ENCODE results near the gene ADGRF1. TPM values are rescaled to one million over a fixed set of nuclear protein-coding genes. Genes with fewer than 3 reads are reported as not detected.

Gene ADGRF1
- total and polyA plus RNA-seq, 2 donors from 2014 or later = 28.6 to 58.8 TPM

DNA sequence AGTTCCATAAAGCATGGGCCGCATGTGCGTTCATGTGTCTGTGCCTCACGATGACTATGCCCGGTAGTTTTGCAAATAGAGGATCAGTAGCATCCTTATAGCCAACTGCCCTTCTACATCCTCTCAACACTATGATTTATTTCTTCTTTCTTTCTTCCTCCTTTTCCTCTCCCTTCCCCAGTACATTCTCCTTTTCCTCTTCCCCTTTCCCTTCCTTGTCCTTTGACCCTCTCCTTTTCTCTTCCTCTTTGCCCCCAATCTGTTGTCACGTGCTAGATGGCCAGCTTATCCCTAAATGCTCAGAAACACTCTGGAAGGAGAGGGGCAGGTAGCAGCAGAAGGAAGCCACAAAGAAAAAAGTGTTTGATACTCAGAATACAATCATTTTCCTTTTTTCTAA, 20.2 kb upstream of the ADGRF1 start:
- no peak for DNase-seq
- Histone ChIP-seq H3K27me3 (ENCODE audit: control insufficient read depth, insufficient read depth, low read length) (no peaks in the 10 kb centered on the region), H3K4me1 (ENCODE audit: control insufficient read depth in 2 of 3, insufficient read depth in 2 of 3, low read depth in 1 of 3, low read length in 3 of 3) (peaks cover 0 to 2% (median 0%) of the 10 kb centered on the region in 3 donors), H3K9ac (ENCODE audit: low read length in 3 of 3) (no peak overlapping the region), H3K4me3 (ENCODE audit: low read length in 3 of 3) (no peak overlapping the region), H3K9me3 (ENCODE audit: control insufficient read depth in 2 of 3, insufficient read depth in 1 of 3, low read length in 3 of 3) (peaks cover 0 to 6% (median 0%) of the 10 kb centered on the region in 3 donors), H3K36me3 (ENCODE audit: control insufficient read depth in 2 of 3, insufficient read depth in 3 of 3, low read length in 3 of 3) (no peaks in the 10 kb centered on the region), H3K27ac (ENCODE audit: low read depth in 2 of 2, low read length in 2 of 2) (no peak overlapping the region)
- TF ChIP-seq, protein P1, sequence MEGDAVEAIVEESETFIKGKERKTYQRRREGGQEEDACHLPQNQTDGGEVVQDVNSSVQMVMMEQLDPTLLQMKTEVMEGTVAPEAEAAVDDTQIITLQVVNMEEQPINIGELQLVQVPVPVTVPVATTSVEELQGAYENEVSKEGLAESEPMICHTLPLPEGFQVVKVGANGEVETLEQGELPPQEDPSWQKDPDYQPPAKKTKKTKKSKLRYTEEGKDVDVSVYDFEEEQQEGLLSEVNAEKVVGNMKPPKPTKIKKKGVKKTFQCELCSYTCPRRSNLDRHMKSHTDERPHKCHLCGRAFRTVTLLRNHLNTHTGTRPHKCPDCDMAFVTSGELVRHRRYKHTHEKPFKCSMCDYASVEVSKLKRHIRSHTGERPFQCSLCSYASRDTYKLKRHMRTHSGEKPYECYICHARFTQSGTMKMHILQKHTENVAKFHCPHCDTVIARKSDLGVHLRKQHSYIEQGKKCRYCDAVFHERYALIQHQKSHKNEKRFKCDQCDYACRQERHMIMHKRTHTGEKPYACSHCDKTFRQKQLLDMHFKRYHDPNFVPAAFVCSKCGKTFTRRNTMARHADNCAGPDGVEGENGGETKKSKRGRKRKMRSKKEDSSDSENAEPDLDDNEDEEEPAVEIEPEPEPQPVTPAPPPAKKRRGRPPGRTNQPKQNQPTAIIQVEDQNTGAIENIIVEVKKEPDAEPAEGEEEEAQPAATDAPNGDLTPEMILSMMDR (IDR thresholded peaks at IDR 0.05; ENCODE audit: borderline replicate concordance, extremely low read depth, insufficient read depth) = no peak
- no peak for FAIRE-seq
- intact Hi-C loops (cut with DNase I) = no loop called here

DNA sequence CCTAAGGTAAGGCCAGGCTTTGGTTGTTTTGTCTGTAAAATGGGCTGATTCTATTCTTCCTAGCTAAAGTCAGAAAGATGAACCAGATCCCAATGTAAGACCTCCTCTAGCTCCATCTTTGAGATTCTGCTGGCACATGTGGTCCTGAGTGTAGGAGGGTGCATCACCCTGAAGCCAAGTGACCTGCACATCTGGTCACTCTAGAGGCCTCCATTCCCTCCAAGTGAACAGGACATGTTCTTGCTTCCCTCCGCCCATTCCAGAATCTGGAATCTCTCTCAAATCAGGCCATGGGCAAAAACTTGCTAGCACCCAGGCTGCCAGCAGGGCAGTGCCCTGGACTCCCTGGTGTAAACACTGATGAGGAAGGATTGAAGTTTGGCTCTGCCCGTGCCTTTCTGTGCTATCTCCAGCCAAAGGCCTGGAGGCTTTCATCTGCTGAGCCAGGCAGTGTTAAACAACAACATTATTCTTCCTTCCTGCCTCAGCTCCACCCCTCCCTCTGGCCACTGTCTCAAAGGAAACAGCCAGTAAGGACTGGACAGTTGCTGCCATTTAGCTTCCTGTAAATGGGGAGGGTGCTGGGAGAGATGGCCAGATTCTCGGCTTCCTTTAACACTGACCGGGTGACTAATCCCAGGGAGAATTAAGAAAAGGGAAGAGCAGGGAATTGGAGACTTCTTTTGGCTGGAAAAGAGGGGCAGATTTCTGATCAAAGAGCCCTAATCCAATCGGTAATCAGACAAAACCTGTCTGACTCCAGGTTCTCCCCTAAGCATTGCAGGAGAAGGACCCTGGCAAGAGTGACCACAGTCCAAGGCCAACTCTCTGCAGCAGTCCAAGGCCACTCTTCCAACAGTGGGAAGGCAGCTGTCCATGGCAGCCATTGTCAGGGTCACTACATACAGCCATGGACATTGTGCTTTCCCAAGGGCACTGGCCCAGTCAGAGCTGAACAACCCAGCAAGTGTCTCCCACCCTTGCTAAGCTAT, 19.5 kb upstream of the ADGRF1 start:
- intact Hi-C loops (cut with DNase I) = no loop called here
- no peak overlapping the region for H3K9ac ChIP-seq (ENCODE audit: low read length in 3 of 3)
- no peak for DNase-seq
- no peak overlapping the region for H3K27ac ChIP-seq (ENCODE audit: low read depth in 2 of 2, low read length in 2 of 2)
- H3K27me3 ChIP-seq (ENCODE audit: control insufficient read depth, insufficient read depth, low read length) = no peaks in the 10 kb centered on the region
- H3K36me3 ChIP-seq (ENCODE audit: control insufficient read depth in 2 of 3, insufficient read depth in 3 of 3, low read length in 3 of 3) = no peaks in the 10 kb centered on the region
- TF ChIP-seq, protein P1 (IDR thresholded peaks at IDR 0.05; ENCODE audit: borderline replicate concordance, extremely low read depth, insufficient read depth) = no peak
- peaks cover 0 to 2% (median 0%) of the 10 kb centered on the region in 3 donors for H3K4me1 ChIP-seq (ENCODE audit: control insufficient read depth in 2 of 3, insufficient read depth in 2 of 3, low read depth in 1 of 3, low read length in 3 of 3)
- peaks cover 0 to 6% (median 0%) of the 10 kb centered on the region in 3 donors for H3K9me3 ChIP-seq (ENCODE audit: control insufficient read depth in 2 of 3, insufficient read depth in 1 of 3, low read length in 3 of 3)
- H3K4me3 ChIP-seq (ENCODE audit: low read length in 3 of 3) = no peak overlapping the region
- FAIRE-seq = no peak

DNA sequence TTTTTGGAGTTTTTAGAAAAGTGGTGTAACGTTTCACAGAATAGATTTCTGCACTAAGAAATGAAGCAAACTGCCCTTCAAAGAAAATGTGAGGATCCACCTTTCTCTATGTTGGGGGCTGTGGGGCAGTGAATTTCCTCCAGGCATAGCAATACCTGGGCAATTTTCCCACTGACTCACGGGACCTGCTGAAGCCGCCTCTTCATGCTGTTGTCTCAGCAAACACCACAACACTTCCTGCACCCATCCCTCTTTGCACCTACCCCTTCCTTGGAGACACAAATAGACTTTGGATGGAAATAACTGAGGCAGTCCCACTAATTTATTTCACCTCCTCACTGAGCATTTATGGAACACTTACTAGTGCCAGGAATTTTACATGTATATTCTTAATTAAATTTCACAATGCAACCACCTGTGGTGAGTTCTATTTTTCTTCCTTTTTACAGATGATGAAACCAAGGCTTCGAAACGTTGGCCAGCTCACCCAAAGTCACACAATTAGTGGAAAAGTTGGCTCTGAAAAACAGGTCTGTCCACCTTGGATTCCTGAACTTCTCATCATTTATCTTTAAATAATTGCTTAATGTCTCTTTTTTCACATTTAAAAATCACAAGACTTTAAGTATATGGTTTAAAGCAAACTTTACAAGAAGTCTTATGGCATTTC, 17.2 kb upstream of the ADGRF1 start:
- TF ChIP-seq, protein P1 (IDR thresholded peaks at IDR 0.05; ENCODE audit: borderline replicate concordance, extremely low read depth, insufficient read depth) = no peak
- FAIRE-seq (no peak), DNase-seq (no peak)
- no peak overlapping the region for H3K9ac ChIP-seq (ENCODE audit: low read length in 3 of 3)
- peaks cover 0 to 6% (median 0%) of the 10 kb centered on the region in 3 donors for H3K9me3 ChIP-seq (ENCODE audit: control insufficient read depth in 2 of 3, insufficient read depth in 1 of 3, low read length in 3 of 3)
- H3K4me1 ChIP-seq (ENCODE audit: control insufficient read depth in 2 of 3, insufficient read depth in 2 of 3, low read depth in 1 of 3, low read length in 3 of 3) = peaks cover 0 to 2% (median 0%) of the 10 kb centered on the region in 3 donors
- no peak overlapping the region for H3K27ac ChIP-seq (ENCODE audit: low read depth in 2 of 2, low read length in 2 of 2)
- H3K27me3 ChIP-seq (ENCODE audit: control insufficient read depth, insufficient read depth, low read length) = no peaks in the 10 kb centered on the region
- intact Hi-C loops (cut with DNase I) = no loop called here
- no peak overlapping the region for H3K4me3 ChIP-seq (ENCODE audit: low read length in 3 of 3)
- H3K36me3 ChIP-seq (ENCODE audit: control insufficient read depth in 2 of 3, insufficient read depth in 3 of 3, low read length in 3 of 3) = no peaks in the 10 kb centered on the region
